OCI-LY1 (cell line): Measurements from ENCODE around the gene ZEB1.

Experiments
- H2AFZ ChIP-seq: fragments of 200-600 bp; sonication (generic), shearing (Covaris generic); 2 replicates; pipeline ENCODE4 v1.6.0; 2014; ENCODE audit warnings: antibody characterized with exemption, mild to moderate bottlenecking, low read length
- H3F3A ChIP-seq: fragments of 200-600 bp; sonication (generic), shearing (Covaris generic); 2 replicates; pipeline ENCODE4 v1.6.0; 2014; ENCODE audit warnings: mild to moderate bottlenecking, antibody characterized with exemption, low read length, moderate library complexity; ENCODE audit not compliant: insufficient read depth
- H3K27ac ChIP-seq: fragments of 200-600 bp; sonication (generic); 2 replicates; pipeline ENCODE4 v1.5.1; 2014; ENCODE audit warnings: low read length, mixed run types, mild to moderate bottlenecking, low read depth; ENCODE audit not compliant: poor library complexity, severe bottlenecking
- H3K27me3 ChIP-seq: fragments of 200-600 bp; sonication (generic); 2 replicates; pipeline ENCODE4 v1.6.0; 2014; ENCODE audit warnings: antibody characterized with exemption, mild to moderate bottlenecking, low read length, moderate library complexity; ENCODE audit not compliant: insufficient read depth
- H3K36me3 ChIP-seq: fragments of 200-600 bp; sonication (generic); 2 replicates; pipeline ENCODE4 v1.6.1; 2014; ENCODE audit warnings: mild to moderate bottlenecking, antibody characterized with exemption, low read length, moderate library complexity, mixed read lengths; ENCODE audit not compliant: insufficient read depth
- H3K4me1 ChIP-seq: fragments of 200-600 bp; sonication (generic); 2 replicates; pipeline ENCODE4 v1.5.1; 2014; ENCODE audit warnings: mild to moderate bottlenecking, low read length, moderate library complexity; ENCODE audit not compliant: insufficient read depth, severe bottlenecking
- H3K4me2 ChIP-seq: fragments of 200-600 bp; sonication (generic), shearing (Covaris generic); 2 replicates; pipeline ENCODE4 v1.6.1; 2014; ENCODE audit warnings: low read length
- H3K4me3 ChIP-seq: fragments of 200-600 bp; sonication (generic); 2 replicates; pipeline ENCODE4 v1.5.1; 2014; ENCODE audit warnings: low read length, low read depth, mild to moderate bottlenecking, mixed read lengths; ENCODE audit not compliant: poor library complexity, severe bottlenecking
- H3K79me2 ChIP-seq: fragments of 200-600 bp; shearing (Covaris generic); 2 replicates; pipeline ENCODE4 v1.6.1; 2016; ENCODE audit warnings: mixed run types, low read length, mixed read lengths; ENCODE audit not compliant: insufficient read depth
- H3K9ac ChIP-seq: fragments of 200-600 bp; sonication (generic), shearing (Covaris generic); 2 replicates; pipeline ENCODE4 v1.6.1; 2014; ENCODE audit warnings: mild to moderate bottlenecking, low read length, mixed read lengths
- H3K9me2 ChIP-seq: fragments of 200-600 bp; sonication (generic), shearing (Covaris generic); 2 replicates; pipeline ENCODE4 v1.6.1; 2014; ENCODE audit warnings: low read depth, mild to moderate bottlenecking, low read length, mixed read lengths
- H3K9me3 ChIP-seq: fragments of 200-600 bp; shearing (Covaris generic); 2 replicates; pipeline ENCODE4 v1.6.1; 2014; ENCODE audit warnings: low read length, mixed read lengths
- H4K20me1 ChIP-seq: fragments of 200-600 bp; sonication (generic), shearing (Covaris generic); 2 replicates; pipeline ENCODE4 v1.6.0; 2016; ENCODE audit warnings: mild to moderate bottlenecking, low read length; ENCODE audit not compliant: insufficient read depth
- CTCF ChIP-seq: fragments of 200-600 bp; sonication (generic), shearing (Covaris generic); IDR thresholded peaks from 2 replicates; pipeline ENCODE4 v1.5.1; 2017; ENCODE audit warnings: mild to moderate bottlenecking, antibody characterized with exemption, low read length, moderate library complexity, mixed read lengths
- EZH2 ChIP-seq: fragments of 200-600 bp; sonication (generic), shearing (Covaris generic); IDR thresholded peaks from 2 replicates; pipeline ENCODE4 v1.8.0; 2017; ENCODE audit warnings: borderline replicate concordance, mixed run types, mild to moderate bottlenecking, antibody characterized with exemption, low read length, moderate library complexity, mixed read lengths

ZEB1 gene

GRCh38 chr10:31526178-31526577, 207.2 kb downstream of the ZEB1 start:
- Histone ChIP-seq H3K27ac (no peak overlapping the region), H3K79me2 (no peaks in the 10 kb centered on the region), H3K9ac (no peak overlapping the region), H3K9me2 (no peaks in the 10 kb centered on the region), H3K4me1 (no peaks in the 10 kb centered on the region), H3K4me3 (no peak overlapping the region), H2AFZ (no peak overlapping the region), H3K27me3 (no peaks in the 10 kb centered on the region), H3F3A (no peaks in the 10 kb centered on the region), H3K9me3 (no peaks in the 10 kb centered on the region), H4K20me1 (no peaks in the 10 kb centered on the region), H3K4me2 (no peak overlapping the region), H3K36me3 (peaks cover 35% of the 10 kb centered on the region; the same call in 1 of the 2 replicates)
- TF ChIP-seq EZH2 (no peak), CTCF (no peak)

- no peak overlapping the region for H3K9ac ChIP-seq
- H4K20me1 ChIP-seq, result no peaks in the 10 kb centered on the region
- H3K9me3 ChIP-seq, result no peaks in the 10 kb centered on the region
- no peaks in the 10 kb centered on the region for H3K4me1 ChIP-seq
- H3K4me3 ChIP-seq, result no peak overlapping the region
- H3K79me2 ChIP-seq, result no peaks in the 10 kb centered on the region
- H2AFZ ChIP-seq, result no peak overlapping the region
- H3K27ac ChIP-seq, result no peak overlapping the region
- TF ChIP-seq CTCF, result no peak
- TF ChIP-seq EZH2, result no peak
- H3K4me2 ChIP-seq, result no peak overlapping the region
- H3K36me3 ChIP-seq, result peaks cover 31% of the 10 kb centered on the region; the same call in 1 of the 2 replicates
- no peaks in the 10 kb centered on the region for H3K27me3 ChIP-seq
- H3K9me2 ChIP-seq, result no peaks in the 10 kb centered on the region
- H3F3A ChIP-seq, result no peaks in the 10 kb centered on the region
Measured at GRCh38 chr10:31526681-31527080, 207.7 kb downstream of the ZEB1 start.

GRCh38 chr10:31528831-31529230, 209.8 kb downstream of the ZEB1 start:
- Histone ChIP-seq H3K4me3 (no peak overlapping the region), H3K4me2 (no peak overlapping the region), H3K4me1 (no peaks in the 10 kb centered on the region), H3K9ac (no peak overlapping the region), H3K27me3 (no peaks in the 10 kb centered on the region), H3K36me3 (peaks cover 22% of the 10 kb centered on the region; the same call in 1 of the 2 replicates), H3F3A (no peaks in the 10 kb centered on the region), H2AFZ (no peak overlapping the region), H4K20me1 (no peaks in the 10 kb centered on the region), H3K79me2 (no peaks in the 10 kb centered on the region), H3K9me3 (no peaks in the 10 kb centered on the region), H3K9me2 (no peaks in the 10 kb centered on the region), H3K27ac (no peak overlapping the region)
- TF ChIP-seq EZH2 (no peak), CTCF (no peak)
